Measurements from ENCODE around the gene CBFA2T2.
"Not testable (repeated sequence)": the region's sequence is repeated elsewhere in the genome, so short reads cannot be mapped to it uniquely, and the experiment has no call there.

The CBFA2T2 gene

GRCh38 chr20:33482581-33482980 lies 7.3 kb upstream of the CBFA2T2 start:
- no peak for TF ChIP-seq CTCF (IDR thresholded peaks at IDR 0.05; ENCODE audit: insufficient read depth, missing control alignments)
- FAIRE-seq = no peak
- no peak for DNase-seq (ENCODE audit: insufficient read length, low spot score)

- not testable (repeated sequence) for FAIRE-seq; DNase-seq (ENCODE audit: insufficient read length, low spot score)
Measured at GRCh38 chr20:33483186-33483585, 6.7 kb upstream of the CBFA2T2 start.

- FAIRE-seq (no peak), DNase-seq (ENCODE audit: insufficient read length, low spot score) (no peak)
- TF ChIP-seq CTCF (IDR thresholded peaks at IDR 0.05; ENCODE audit: insufficient read depth, missing control alignments) = no peak
Measured at GRCh38 chr20:33488201-33488600, 1.7 kb upstream of the CBFA2T2 start.

- DNase-seq (ENCODE audit: insufficient read length, low spot score); FAIRE-seq: not testable (repeated sequence)
Measured at GRCh38 chr20:33488661-33489494, 1.0 kb upstream of the CBFA2T2 start.

GRCh38 chr20:33489495-33490022 lies 337 bp upstream of the CBFA2T2 start:
- no peak for TF ChIP-seq CTCF (IDR thresholded peaks at IDR 0.05; ENCODE audit: insufficient read depth, missing control alignments)
- FAIRE-seq (no peak), DNase-seq (ENCODE audit: insufficient read length, low spot score) (peak; percentile 90)

- FAIRE-seq (no peak), DNase-seq (ENCODE audit: insufficient read length, low spot score) (no peak)
- TF ChIP-seq CTCF (IDR thresholded peaks at IDR 0.05; ENCODE audit: insufficient read depth, missing control alignments) = no peak
Measured at GRCh38 chr20:33490934-33491656, 1.2 kb downstream of the CBFA2T2 start.

- no peak for TF ChIP-seq CTCF (IDR thresholded peaks at IDR 0.05; ENCODE audit: insufficient read depth, missing control alignments)
- FAIRE-seq = no peak
- DNase-seq (ENCODE audit: insufficient read length, low spot score) = no peak
Measured at GRCh38 chr20:33493076-33493766, 3.3 kb downstream of the CBFA2T2 start.

- FAIRE-seq; DNase-seq (ENCODE audit: insufficient read length, low spot score): not testable (repeated sequence)
Measured at GRCh38 chr20:33496776-33497175, 6.9 kb downstream of the CBFA2T2 start.
